Endothelial cell of umbilical vein (primary cell): ENCODE results near the gene SLC44A5.

Experiments
- EZH2 ChIP-seq: IDR thresholded peaks from 2 replicates; pipeline ENCODE4 v1.6.1; 2012; ENCODE audit warnings: borderline replicate concordance, low read depth, mild to moderate bottlenecking, moderate library complexity, low read length, inconsistent platforms; ENCODE audit not compliant: severe bottlenecking
- POLR2A ChIP-seq: IDR thresholded peaks from 2 replicates; pipeline ENCODE4 v1.6.1; 2012; ENCODE audit warnings: low read depth, mild to moderate bottlenecking, control low read depth, low read length
- POLR2AphosphoS5 ChIP-seq: IDR thresholded peaks from 2 replicates; pipeline ENCODE4 v1.6.1; 2012; ENCODE audit warnings: low read depth, mild to moderate bottlenecking, control low read depth, low read length, moderate library complexity; ENCODE audit not compliant: insufficient read depth
- TF ChIP-seq, protein P1 (sequence below), 2 donors: IDR thresholded peaks; 1 replicate in 1 of 2; 2 replicates in 1 of 2; pipeline ENCODE4 v1.5.1; 2011; ENCODE audit warnings: low read length in 2 of 2, mild to moderate bottlenecking in 2 of 2, moderate library complexity in 2 of 2, control low read depth in 1 of 2, inconsistent platforms in 1 of 2, low read depth in 1 of 2; ENCODE audit not compliant: insufficient read depth in 1 of 2; ENCODE audit errors: extremely low read depth in 1 of 2
- TF ChIP-seq, protein P2 (sequence below): IDR thresholded peaks from 2 replicates; pipeline ENCODE4 v1.6.1; 2011; ENCODE audit not compliant: insufficient read depth, insufficient read length

DNA sequence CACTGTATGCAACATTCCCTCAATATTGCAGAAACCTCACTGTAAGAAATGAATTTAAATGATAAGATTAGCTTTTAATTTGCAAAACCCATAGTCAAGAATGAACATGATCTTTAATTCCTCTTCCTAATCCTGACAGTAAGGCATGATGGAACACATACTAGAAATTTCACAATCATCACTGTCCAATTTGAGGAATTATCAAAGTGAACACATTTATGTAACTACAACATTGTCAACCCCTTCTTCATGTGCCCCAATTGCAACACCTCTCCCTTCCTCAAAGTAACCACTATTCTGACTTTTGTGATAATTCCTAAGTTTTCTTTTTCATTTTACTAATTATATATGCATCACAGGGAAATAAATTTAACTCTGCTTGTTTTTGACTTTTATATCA, 373.6 kb downstream of the SLC44A5 start:
- TF ChIP-seq POLR2AphosphoS5 (no peak), POLR2A (no peak), EZH2 (no peak)
- TF ChIP-seq, protein P1, sequence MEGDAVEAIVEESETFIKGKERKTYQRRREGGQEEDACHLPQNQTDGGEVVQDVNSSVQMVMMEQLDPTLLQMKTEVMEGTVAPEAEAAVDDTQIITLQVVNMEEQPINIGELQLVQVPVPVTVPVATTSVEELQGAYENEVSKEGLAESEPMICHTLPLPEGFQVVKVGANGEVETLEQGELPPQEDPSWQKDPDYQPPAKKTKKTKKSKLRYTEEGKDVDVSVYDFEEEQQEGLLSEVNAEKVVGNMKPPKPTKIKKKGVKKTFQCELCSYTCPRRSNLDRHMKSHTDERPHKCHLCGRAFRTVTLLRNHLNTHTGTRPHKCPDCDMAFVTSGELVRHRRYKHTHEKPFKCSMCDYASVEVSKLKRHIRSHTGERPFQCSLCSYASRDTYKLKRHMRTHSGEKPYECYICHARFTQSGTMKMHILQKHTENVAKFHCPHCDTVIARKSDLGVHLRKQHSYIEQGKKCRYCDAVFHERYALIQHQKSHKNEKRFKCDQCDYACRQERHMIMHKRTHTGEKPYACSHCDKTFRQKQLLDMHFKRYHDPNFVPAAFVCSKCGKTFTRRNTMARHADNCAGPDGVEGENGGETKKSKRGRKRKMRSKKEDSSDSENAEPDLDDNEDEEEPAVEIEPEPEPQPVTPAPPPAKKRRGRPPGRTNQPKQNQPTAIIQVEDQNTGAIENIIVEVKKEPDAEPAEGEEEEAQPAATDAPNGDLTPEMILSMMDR (IDR thresholded peaks at IDR 0.05; ENCODE audit: extremely low read depth in 1 of 2, insufficient read depth in 1 of 2, low read depth in 1 of 2, low read length in 2 of 2) = no peak
- TF ChIP-seq, protein P2, sequence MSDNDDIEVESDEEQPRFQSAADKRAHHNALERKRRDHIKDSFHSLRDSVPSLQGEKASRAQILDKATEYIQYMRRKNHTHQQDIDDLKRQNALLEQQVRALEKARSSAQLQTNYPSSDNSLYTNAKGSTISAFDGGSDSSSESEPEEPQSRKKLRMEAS = no peak
